ENCODE results near the gene TMEM141.
"Not testable (repeated sequence)": the region's sequence is repeated elsewhere in the genome, so short reads cannot be mapped to it uniquely, and the experiment has no call there.

Gene TMEM141

DNA sequence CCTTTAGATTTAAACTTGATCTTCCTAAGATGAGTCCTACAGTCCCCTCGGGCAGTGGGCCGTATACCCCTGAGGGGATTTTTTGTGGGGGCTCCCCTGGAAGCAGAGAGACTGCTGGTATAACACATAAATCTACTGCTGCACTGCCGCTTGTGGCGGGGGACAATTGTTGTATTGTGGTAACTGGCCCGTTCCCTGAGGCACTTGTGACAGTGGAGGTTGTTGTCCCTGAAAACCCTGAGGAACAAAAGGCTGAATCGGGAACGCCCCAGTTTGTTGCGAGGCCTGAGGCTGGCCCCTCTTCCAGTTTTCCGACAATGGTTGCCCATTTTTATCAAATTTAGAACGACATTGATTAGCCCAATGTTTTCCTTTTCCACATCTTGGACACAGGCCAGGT is 4.7 kb upstream of the TMEM141 start:
- Histone ChIP-seq H3K79me2 (ENCODE audit: insufficient read depth, low read length) (no peaks in the 10 kb centered on the region), H3K4me1 (ENCODE audit: insufficient read depth, low read length, poor library complexity, severe bottlenecking) (peaks cover 12% of the 10 kb centered on the region), H3K36me3 (ENCODE audit: insufficient read depth, low read length) (no peaks in the 10 kb centered on the region), H3K9me3 (ENCODE audit: insufficient read depth, low read depth, low read length) (no peaks in the 10 kb centered on the region), H4K20me1 (ENCODE audit: insufficient read depth, low read length, poor library complexity, severe bottlenecking) (peaks cover 3% of the 10 kb centered on the region), H3F3A (ENCODE audit: low read depth) (no peaks in the 10 kb centered on the region), H3K9ac (ENCODE audit: low read depth, low read length, poor library complexity, severe bottlenecking) (no peak overlapping the region), H3K4me3 (ENCODE audit: low read length, poor library complexity, severe bottlenecking) (no peak overlapping the region), H3K27me3 (ENCODE audit: insufficient read depth, low read length, poor library complexity, severe bottlenecking) (no peaks in the 10 kb centered on the region), H2AFZ (ENCODE audit: low read length) (no peak overlapping the region), H3K4me2 (ENCODE audit: low read depth, low read length, poor library complexity, severe bottlenecking) (no peak overlapping the region), H3K9me2 (replicated peaks; ENCODE audit: low read depth, low read length) (no peaks in the 10 kb centered on the region)
- TF ChIP-seq EZH2phosphoT487 (IDR thresholded peaks at IDR 0.05; ENCODE audit: borderline replicate concordance), result no peak
- TF ChIP-seq, protein P1, sequence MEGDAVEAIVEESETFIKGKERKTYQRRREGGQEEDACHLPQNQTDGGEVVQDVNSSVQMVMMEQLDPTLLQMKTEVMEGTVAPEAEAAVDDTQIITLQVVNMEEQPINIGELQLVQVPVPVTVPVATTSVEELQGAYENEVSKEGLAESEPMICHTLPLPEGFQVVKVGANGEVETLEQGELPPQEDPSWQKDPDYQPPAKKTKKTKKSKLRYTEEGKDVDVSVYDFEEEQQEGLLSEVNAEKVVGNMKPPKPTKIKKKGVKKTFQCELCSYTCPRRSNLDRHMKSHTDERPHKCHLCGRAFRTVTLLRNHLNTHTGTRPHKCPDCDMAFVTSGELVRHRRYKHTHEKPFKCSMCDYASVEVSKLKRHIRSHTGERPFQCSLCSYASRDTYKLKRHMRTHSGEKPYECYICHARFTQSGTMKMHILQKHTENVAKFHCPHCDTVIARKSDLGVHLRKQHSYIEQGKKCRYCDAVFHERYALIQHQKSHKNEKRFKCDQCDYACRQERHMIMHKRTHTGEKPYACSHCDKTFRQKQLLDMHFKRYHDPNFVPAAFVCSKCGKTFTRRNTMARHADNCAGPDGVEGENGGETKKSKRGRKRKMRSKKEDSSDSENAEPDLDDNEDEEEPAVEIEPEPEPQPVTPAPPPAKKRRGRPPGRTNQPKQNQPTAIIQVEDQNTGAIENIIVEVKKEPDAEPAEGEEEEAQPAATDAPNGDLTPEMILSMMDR (conservative IDR thresholded peaks at IDR 0.05; ENCODE audit: low read length), result no peak

DNA sequence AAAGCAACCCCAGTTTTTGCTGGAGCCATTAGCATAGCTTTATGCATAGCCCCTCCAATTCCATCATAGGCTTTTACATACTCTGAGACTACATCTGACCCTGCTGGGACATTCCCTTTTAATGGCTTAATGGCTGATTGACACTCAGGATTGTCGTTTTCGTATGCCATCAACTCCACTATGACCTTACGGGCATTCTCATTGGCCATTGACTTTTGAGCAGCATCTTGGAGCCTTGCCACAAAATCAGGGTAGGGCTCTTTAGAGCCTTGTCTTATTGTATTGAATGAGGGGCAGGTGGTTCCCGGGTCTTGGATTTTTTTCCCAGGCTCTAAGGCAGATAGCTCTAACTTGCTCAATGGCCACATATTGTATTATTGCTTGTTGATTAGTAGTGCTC is 4.2 kb upstream of the TMEM141 start:
- not testable (repeated sequence) for H3K36me3 ChIP-seq (ENCODE audit: insufficient read depth, low read length); H3K9me3 ChIP-seq (ENCODE audit: insufficient read depth, low read depth, low read length); H3K79me2 ChIP-seq (ENCODE audit: insufficient read depth, low read length); H2AFZ ChIP-seq (ENCODE audit: low read length); H3K27me3 ChIP-seq (ENCODE audit: insufficient read depth, low read length, poor library complexity, severe bottlenecking); H3K4me3 ChIP-seq (ENCODE audit: low read length, poor library complexity, severe bottlenecking); H4K20me1 ChIP-seq (ENCODE audit: insufficient read depth, low read length, poor library complexity, severe bottlenecking); H3K9ac ChIP-seq (ENCODE audit: low read depth, low read length, poor library complexity, severe bottlenecking); H3K9me2 ChIP-seq (replicated peaks; ENCODE audit: low read depth, low read length); H3F3A ChIP-seq (ENCODE audit: low read depth); H3K4me2 ChIP-seq (ENCODE audit: low read depth, low read length, poor library complexity, severe bottlenecking)
- peaks cover 13% of the 10 kb centered on the region for H3K4me1 ChIP-seq (ENCODE audit: insufficient read depth, low read length, poor library complexity, severe bottlenecking)

DNA sequence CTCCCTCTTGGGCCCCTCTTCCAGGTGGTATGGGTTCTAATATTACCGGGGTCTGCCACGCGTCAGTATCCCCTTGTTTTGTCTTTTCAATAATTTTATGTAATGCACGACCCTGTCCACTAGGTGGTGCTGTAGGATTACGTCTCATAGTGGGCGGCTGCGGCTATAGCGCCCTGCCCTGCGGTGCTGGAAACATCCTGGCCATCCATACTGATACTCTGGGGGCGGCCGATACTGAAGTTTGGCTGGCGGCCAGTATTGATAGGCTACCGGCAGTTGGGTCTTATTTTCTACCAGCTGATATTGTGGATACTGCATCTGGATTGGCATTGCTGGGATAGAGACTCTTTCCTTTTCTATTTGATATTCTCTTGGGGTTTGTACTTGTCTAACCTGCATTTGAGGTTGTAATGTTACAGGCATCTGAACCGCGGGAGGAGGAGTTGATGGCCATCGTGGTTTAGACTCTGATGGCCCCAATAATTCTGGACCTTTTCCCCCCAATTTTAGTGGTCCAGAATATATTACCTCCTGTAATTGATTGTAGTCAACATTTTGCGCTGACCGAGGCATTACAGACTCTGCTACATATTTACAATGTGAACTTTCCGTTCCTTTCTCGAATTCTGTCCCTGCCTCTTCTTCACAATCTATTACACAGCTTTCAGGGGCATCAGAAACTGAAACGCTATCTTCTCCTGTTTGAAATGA is 3.3 kb upstream of the TMEM141 start:
- H3K4me3 ChIP-seq (ENCODE audit: low read length, poor library complexity, severe bottlenecking), result peak overlapping the region; percentile 53
- peak overlapping the region; percentile 47 for H3K9ac ChIP-seq (ENCODE audit: low read depth, low read length, poor library complexity, severe bottlenecking)
- peak overlapping the region; percentile 72 for H3K4me2 ChIP-seq (ENCODE audit: low read depth, low read length, poor library complexity, severe bottlenecking)

DNA sequence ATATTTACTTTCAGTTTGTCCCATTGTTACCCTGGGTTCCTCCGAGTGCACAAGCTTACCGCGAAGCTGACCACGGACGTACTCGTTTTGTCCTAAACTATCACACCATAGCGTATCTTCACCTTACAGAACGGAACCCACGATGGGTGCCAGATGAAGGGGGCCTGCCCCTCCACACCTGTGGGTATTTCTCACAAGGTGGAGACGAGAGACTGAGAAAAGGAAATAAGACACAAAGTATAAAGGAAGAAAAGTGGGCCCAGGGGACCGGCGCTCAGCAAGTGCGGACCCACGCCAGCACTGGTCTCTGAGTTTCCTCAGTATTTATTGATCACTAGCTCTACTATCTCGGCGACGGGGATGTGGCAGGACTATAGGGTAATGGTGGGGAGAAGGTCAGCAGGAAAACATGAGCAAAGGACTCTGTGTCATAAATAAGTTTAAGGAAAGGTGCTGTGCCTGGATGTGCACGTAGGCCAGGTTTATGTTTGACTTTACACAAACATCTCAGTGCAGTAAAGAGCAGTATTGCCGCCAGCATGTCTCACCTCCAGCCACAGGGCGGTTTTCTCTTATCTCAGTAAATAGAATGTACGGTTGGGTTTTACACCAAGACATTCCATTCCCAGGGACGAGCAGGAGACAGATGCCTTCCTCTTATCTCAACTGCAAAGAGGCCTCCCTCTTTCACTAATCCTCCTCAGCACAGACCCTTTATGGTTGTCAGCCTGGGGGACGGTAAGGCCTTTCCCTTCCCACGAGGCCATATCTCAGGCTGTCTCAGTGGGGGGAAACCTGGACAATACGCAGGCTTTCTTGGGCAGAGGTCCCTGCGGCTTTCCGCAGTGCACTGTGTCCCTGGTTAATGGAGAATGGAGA is 2.3 kb upstream of the TMEM141 start:
- not testable (repeated sequence) for H3K36me3 ChIP-seq (ENCODE audit: insufficient read depth, low read length); H3F3A ChIP-seq (ENCODE audit: low read depth); H3K9me3 ChIP-seq (ENCODE audit: insufficient read depth, low read depth, low read length); H4K20me1 ChIP-seq (ENCODE audit: insufficient read depth, low read length, poor library complexity, severe bottlenecking); H3K79me2 ChIP-seq (ENCODE audit: insufficient read depth, low read length); H3K9me2 ChIP-seq (replicated peaks; ENCODE audit: low read depth, low read length); H3K27me3 ChIP-seq (ENCODE audit: insufficient read depth, low read length, poor library complexity, severe bottlenecking); H2AFZ ChIP-seq (ENCODE audit: low read length)
- peak overlapping the region; percentile 47 for H3K9ac ChIP-seq (ENCODE audit: low read depth, low read length, poor library complexity, severe bottlenecking)
- peak overlapping the region; percentile 53 for H3K4me3 ChIP-seq (ENCODE audit: low read length, poor library complexity, severe bottlenecking)
- H3K4me2 ChIP-seq (ENCODE audit: low read depth, low read length, poor library complexity, severe bottlenecking), result peak overlapping the region; percentile 72
- peaks cover 18% of the 10 kb centered on the region for H3K4me1 ChIP-seq (ENCODE audit: insufficient read depth, low read length, poor library complexity, severe bottlenecking)

More for the DNA sequence above, 3.3 kb upstream of the TMEM141 start:
- TF ChIP-seq, protein P1 (conservative IDR thresholded peaks at IDR 0.05; ENCODE audit: low read length), result peak; percentile 85
- TF ChIP-seq EZH2phosphoT487 (IDR thresholded peaks at IDR 0.05; ENCODE audit: borderline replicate concordance), result no peak
- H3K27me3 ChIP-seq (ENCODE audit: insufficient read depth, low read length, poor library complexity, severe bottlenecking), result no peaks in the 10 kb centered on the region
- no peaks in the 10 kb centered on the region for H3F3A ChIP-seq (ENCODE audit: low read depth)
- H3K36me3 ChIP-seq (ENCODE audit: insufficient read depth, low read length), result no peaks in the 10 kb centered on the region
- H3K9me2 ChIP-seq (replicated peaks; ENCODE audit: low read depth, low read length), result no peaks in the 10 kb centered on the region
- H3K9me3 ChIP-seq (ENCODE audit: insufficient read depth, low read depth, low read length), result no peaks in the 10 kb centered on the region
- no peaks in the 10 kb centered on the region; the same call in 1 of the 2 replicates for H3K79me2 ChIP-seq (ENCODE audit: insufficient read depth, low read length)
- H2AFZ ChIP-seq (ENCODE audit: low read length), result peak overlapping the region; percentile 55
- H3K4me1 ChIP-seq (ENCODE audit: insufficient read depth, low read length, poor library complexity, severe bottlenecking), result peaks cover 18% of the 10 kb centered on the region
- H4K20me1 ChIP-seq (ENCODE audit: insufficient read depth, low read length, poor library complexity, severe bottlenecking), result peaks cover 9% of the 10 kb centered on the region
